ENCODE results near the gene CLIC5.

- TF ChIP-seq CTCF (conservative IDR thresholded peaks at IDR 0.05; ENCODE audit: low read length) = no peak
- no peak for TF ChIP-seq EZH2phosphoT487 (IDR thresholded peaks at IDR 0.05; ENCODE audit: borderline replicate concordance)
These were observed 43.3 kb upstream of the CLIC5 start for GRCh38 chr6:46058951-46059350.
